GM10266 (cell line): ENCODE data around the gene ZNF408.
"Not testable (repeated sequence)": the region's sequence is repeated elsewhere in the genome, so short reads cannot be mapped to it uniquely, and the experiment has no call there.

Experiments used
- DNase-seq: peaks from one replicate; pipeline ENCODE4 v3.0.0; 2012; ENCODE audit errors: extremely low spot score
- TF ChIP-seq, protein P1 (sequence below): IDR thresholded peaks from 2 replicates; pipeline ENCODE4 v1.5.1; 2012; ENCODE audit warnings: mild to moderate bottlenecking, low read depth; ENCODE audit not compliant: control insufficient read depth, insufficient read depth; ENCODE audit errors: missing control alignments

Gene ZNF408

DNA sequence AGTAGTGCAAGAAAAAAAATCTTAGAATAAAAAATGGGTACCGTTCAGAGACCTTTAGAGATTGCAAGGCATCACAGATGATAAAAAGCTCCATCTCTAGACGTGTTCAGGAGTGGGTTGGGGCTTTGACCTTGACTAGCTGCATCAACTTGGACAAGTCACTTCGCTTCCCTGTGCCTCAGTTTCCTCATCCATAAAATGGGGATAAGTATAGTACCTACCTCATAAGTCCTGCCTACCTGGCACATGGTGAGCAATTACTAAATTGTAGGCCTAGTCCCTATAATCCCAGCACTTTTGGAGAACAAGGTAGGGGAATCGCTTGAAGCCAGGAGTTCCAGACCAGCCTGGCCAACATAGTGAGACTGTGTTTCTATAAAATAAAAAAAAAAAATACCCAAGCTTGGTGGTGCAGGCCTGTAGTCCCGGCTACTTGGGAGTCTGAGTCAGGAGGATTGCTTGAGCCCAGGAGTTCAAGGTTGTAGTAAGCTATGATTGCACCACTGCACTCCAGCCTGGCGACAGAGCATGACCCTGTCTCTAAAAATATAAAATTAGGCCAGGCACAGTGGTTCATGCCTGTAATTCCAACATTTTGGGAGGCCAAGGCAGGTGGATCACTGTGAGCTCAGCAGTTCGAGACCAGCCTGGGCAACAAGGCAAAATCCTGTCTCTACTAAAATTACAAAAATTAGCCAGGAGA lies 12.2 kb downstream of the ZNF408 start:
- TF ChIP-seq, protein P1, sequence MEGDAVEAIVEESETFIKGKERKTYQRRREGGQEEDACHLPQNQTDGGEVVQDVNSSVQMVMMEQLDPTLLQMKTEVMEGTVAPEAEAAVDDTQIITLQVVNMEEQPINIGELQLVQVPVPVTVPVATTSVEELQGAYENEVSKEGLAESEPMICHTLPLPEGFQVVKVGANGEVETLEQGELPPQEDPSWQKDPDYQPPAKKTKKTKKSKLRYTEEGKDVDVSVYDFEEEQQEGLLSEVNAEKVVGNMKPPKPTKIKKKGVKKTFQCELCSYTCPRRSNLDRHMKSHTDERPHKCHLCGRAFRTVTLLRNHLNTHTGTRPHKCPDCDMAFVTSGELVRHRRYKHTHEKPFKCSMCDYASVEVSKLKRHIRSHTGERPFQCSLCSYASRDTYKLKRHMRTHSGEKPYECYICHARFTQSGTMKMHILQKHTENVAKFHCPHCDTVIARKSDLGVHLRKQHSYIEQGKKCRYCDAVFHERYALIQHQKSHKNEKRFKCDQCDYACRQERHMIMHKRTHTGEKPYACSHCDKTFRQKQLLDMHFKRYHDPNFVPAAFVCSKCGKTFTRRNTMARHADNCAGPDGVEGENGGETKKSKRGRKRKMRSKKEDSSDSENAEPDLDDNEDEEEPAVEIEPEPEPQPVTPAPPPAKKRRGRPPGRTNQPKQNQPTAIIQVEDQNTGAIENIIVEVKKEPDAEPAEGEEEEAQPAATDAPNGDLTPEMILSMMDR = no peak
- DNase-seq = no peak

DNA sequence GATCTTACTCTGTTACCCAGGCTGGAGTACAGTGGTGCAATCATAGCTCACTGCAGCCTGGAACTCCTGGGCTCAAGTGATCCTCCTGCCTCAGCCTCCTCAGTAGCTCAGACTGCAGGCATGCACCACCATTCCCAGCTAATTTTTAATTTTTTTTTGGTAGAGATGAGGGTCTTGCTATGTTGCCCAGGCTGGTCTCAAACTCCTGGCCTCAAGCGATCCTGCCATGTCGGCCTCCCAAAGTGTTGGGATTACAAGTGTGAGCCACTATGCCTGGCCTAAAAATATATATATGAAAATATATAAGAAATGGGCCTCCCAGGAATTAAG lies 17.0 kb downstream of the ZNF408 start:
- DNase-seq = not testable (repeated sequence)

DNA sequence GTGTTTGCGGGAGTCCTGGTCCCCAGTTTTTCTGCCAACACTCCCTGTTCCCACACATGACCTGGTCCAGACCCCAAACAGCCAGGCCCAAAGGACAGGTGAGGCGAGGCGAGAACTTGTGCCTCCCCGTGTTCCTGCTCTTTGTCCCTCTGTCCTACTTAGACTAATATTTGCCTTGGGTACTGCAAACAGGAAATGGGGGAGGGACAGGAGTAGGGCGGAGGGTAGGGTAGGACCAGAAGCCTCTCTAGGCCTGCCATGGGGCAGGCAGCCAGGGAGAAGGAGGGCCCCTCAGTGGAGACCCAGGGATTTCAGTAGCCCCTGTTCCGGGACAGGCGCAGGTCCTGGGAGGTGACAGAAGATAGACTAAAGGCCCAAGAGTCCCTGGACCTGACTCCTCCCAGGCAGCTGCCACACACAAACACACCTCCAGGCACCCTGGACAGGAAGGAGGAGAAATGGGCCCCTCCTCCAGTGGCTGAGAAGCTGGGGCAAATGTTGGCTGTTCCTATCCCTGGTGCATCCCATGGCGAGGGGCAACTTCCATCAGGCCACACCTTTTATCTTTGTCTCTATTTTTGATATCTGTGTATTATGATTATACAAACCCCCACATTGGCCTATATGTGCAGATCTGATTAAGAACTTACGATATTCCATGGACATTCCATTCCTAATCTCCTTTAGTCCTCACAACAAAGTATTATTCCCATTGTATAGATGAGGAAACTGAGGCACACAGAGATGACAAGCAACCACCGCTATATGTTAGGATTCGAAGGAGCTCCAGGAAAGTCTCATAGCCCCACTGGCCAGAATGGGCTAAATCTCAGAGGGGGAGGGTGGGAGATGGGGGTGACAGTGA lies 17.6 kb downstream of the ZNF408 start:
- no peak for DNase-seq
- TF ChIP-seq, protein P1 = no peak

DNA sequence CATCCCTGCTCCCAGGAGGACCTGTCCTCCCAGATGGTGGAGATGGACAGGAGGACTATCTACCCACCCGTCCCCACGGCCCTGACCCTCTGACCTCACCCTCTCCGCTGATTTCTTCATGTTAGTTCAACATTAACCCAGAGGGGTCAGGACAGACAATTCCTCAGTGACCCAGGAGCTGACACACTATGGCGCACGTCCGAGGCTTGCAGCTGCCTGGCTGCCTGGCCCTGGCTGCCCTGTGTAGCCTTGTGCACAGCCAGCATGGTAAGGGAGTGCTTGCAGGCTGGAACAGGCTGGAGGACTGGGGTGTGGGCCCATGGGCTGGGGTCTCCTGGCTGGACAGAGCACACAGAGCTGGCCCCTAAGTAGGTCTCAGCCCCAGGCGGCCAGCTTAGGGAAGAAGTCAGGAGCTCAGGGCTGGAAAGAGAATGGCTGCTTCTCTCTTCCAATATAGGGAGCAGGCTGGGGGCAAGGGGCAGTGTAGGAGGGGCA lies 18.3 kb downstream of the ZNF408 start, which contains the start of gene F2:
Gene F2, plus strand, starts transcription at position 166 of the 495 bp plus-strand sequence. Its CDS starts 23 bp downstream, at position 189.
- TF ChIP-seq, protein P1 = no peak
- no peak for DNase-seq

DNA sequence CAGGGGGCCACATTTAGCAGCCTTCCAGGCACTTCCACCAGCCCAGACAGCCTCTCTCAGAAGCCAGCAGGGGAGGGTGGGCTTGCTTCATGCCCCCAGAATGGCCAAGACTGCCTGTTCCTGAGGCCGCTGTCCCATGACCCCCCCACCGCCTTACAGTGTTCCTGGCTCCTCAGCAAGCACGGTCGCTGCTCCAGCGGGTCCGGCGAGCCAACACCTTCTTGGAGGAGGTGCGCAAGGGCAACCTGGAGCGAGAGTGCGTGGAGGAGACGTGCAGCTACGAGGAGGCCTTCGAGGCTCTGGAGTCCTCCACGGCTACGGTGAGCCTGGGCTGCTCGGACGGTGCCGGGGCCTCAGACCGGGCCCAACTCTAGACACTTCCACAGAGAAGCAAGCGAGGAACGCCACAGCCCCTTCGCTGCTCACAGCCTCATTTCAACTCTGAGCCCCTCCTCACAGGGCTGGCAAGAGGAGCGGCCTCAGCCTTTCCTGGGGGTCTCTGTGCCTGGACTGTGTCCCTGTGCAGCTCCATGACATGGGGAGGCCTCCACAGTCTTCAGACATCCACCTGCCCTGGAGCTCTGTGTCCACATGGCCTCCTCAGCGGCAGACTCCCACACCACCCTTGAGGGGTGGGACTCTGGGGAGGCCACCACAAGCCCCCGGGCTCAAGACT lies 18.9 kb downstream of the ZNF408 start:
- no peak for DNase-seq
- TF ChIP-seq, protein P1 = no peak

DNA sequence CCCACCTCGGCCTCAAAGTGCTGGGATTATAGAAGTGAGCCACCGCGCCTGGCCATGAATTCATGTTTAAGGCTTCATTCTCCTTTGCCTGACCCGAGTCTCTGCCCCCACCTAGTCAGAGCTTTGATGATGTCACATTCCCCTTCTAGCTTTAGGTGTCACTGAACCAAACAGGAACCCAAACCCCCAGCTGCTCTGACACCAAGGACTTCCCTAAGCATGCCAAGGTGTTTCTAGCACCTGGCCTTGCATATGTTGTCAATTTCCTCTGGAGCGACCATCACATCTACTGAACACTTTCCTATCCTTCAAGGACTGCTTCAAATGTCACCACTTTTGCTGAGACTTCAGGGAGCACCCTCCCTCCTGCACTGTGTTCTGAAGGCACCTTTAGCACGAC lies 20.5 kb downstream of the ZNF408 start:
- no peak for DNase-seq
- TF ChIP-seq, protein P1 = no peak

DNA sequence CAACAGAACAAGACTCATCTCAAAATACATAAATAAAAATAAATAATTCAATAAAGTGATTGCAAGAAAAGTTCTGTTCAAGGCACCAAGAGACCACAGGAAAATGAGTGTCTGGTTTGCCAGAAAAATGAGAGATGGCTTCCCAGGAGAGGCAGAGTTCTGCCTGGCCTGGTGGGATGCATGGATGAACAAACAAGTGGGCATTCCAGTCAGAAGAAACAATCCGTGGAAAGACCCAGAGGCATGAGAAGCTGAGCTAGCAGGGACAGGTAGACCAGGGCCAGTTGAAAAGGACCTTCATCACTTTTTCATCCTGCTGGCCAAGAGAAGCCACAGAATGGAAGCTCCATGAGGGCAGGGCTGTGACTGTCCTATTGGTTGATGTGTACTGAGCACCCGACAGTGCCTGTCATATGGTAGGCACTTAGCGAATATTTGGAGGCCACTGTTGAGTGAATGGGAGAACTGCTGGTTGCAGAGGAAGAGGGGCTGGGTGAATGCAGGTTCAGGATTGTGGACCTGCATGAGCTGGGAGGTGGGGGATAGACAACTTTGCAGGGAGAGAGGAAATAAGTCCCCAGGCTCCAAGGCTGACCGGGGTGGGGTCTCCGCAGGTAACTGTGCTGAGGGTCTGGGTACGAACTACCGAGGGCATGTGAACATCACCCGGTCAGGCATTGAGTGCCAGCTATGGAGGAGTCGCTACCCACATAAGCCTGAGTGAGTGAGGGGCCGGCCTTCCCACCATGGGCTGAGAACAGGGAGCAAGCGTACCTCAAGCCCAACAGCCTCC lies 21.9 kb downstream of the ZNF408 start:
- TF ChIP-seq, protein P1 = no peak

More for the DNA sequence above, 21.9 kb downstream of the ZNF408 start:
- DNase-seq = no peak
